ENCODE results near the gene RPS29. TPM values are rescaled to one million over a fixed set of nuclear protein-coding genes. Genes with fewer than 3 reads are reported as not detected.

The RPS29 gene
- total and polyA plus RNA-seq, 3 donors from 2014 or later = 1,765 to 3,974 (median 2,556) TPM

Small RNAs within 50 kb of the gene (small RNA-seq; reads per million reads assigned to genes)
- gene AL139099.3 (0 reads per million in 2 donors), gene AL139099.4 (0 reads per million in 2 donors), gene RF00019 (0 reads per million in 2 donors), gene RNA5SP384 (0 reads per million in 2 donors)

Other genes starting within 250 kb of the RPS29 start
- gene LRR1, start 12.6 kb upstream of the RPS29 start, total RNA-seq = 10 to 100 TPM; 23.8 to 35.8 TPM
- gene LRR1, start 12.6 kb upstream of the RPS29 start, polyA plus RNA-seq (ENCODE audit: insufficient read depth, low read depth, low replicate concordance) = 85.7 TPM
- 100 to 1,000 TPM; 102 to 114 TPM for gene RPL36AL, start 34.2 kb upstream of the RPS29 start, total RNA-seq
- 193 TPM for gene RPL36AL, start 34.2 kb upstream of the RPS29 start, polyA plus RNA-seq (ENCODE audit: insufficient read depth, low read depth, low replicate concordance)
- 10 to 100 TPM; 88.8 to 89.1 TPM for gene MGAT2, start 34.4 kb upstream of the RPS29 start, total RNA-seq
- gene MGAT2, start 34.4 kb upstream of the RPS29 start, polyA plus RNA-seq (ENCODE audit: insufficient read depth, low read depth, low replicate concordance) = 58.3 TPM
- 10 to 100 TPM; 15.3 to 18.2 TPM for gene DNAAF2, start 48.9 kb upstream of the RPS29 start, total RNA-seq
- 12.7 TPM for gene DNAAF2, start 48.9 kb upstream of the RPS29 start, polyA plus RNA-seq (ENCODE audit: insufficient read depth, low read depth, low replicate concordance)
- gene POLE2, start 101.8 kb upstream of the RPS29 start, total RNA-seq = 10 to 100 TPM in 1 of 2 donors, 1 to 10 TPM in 1; 9.0 to 13.4 TPM
- gene POLE2, start 101.8 kb upstream of the RPS29 start, polyA plus RNA-seq (ENCODE audit: insufficient read depth, low read depth, low replicate concordance) = 8.2 TPM
- gene KLHDC1, start 106.7 kb upstream of the RPS29 start, total RNA-seq = 10 to 100 TPM in 1 of 2 donors, 1 to 10 TPM in 1; 5.1 to 10.9 TPM
- gene KLHDC1, start 106.7 kb upstream of the RPS29 start, polyA plus RNA-seq (ENCODE audit: insufficient read depth, low read depth, low replicate concordance) = 7.6 TPM
- 10 to 100 TPM; 74.4 to 90.7 TPM for gene KLHDC2, start 181.8 kb upstream of the RPS29 start, total RNA-seq
- 127 TPM for gene KLHDC2, start 181.8 kb upstream of the RPS29 start, polyA plus RNA-seq (ENCODE audit: insufficient read depth, low read depth, low replicate concordance)